GM18909 (cell line): ENCODE measurements around the gene PARVB.

Experiments used
- ATAC-seq: cut with Tn5 transposase; IDR thresholded peaks from one replicate; pipeline ENCODE4 v1.9.1; 2021; ENCODE audit warnings: mild to moderate bottlenecking; ENCODE audit not compliant: unreplicated experiment, poor library complexity

PARVB gene

DNA sequence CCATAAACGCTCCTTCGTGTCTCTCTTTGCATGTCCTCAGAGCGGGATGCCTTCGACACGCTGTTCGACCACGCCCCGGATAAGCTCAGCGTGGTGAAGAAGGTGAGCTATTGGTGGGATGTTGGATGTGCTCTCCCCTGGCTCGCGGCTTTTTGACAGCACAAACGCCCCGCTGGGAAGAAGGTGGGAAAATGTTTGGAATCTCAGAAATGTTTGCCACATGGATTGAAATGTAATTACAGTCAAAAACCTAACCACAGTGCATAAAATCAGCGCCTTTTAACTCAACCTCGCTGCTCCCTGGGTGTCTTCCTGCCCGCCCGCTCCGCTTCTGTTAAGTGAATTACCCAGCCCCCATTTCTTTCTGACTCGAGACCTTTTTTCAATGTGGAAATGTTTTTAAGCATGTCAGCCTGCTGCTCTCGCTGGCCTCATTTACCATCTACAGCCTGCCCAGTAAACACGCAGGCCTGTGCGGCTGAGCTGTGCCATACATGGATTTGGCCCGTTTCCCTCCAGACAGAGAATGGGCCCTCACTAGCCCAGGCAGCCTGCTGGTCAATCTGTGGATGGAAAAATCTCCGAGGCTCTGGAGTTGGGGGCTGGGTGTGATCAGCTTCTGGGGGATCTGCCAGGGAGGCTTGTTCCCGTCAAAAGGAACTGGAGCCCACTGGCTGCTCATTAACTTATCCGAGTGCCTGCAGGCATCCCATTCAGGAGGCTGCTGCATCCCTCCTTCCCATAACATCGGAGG, 123.9 kb downstream of the PARVB start:
- no peak for ATAC-seq

DNA sequence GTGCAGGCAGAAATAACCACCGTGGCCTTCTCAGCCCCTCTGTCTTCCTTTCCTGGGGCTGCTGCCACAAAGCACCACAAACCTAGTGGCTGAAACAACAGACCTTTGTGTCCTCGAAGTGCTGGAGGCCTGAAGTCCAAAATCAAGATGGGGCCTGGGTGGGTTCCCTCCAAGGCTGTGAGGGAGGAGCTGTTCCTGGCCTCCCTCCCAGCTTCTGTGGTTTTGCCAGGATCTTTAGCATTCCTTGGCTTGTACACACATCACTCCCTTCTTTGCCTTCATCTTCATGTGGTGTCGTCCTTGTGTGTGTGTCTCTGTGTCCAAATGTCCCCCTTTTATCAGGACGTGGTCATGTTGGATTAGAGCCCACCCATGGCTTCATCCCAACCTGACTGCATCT, 127.6 kb downstream of the PARVB start:
- ATAC-seq, result no peak

DNA sequence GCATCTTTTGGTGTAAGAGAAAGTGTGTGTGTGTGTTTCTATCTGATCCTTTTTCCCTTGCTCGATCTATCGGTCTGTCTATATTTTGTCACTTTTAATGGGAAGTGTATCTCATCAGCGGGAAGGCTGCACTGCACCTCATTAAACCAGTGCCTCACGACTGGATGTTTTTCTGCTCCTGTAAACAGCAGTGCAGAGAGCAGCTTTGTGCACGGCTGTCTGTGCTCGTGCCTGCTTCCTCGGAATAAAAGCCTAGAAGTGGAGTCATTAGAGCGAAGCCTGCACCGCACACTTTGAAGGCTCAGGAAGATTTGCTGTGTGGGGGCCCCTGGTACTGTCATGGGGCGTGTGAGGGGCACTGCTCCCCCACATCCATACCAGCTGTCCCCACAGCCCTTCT, 129.6 kb downstream of the PARVB start:
- ATAC-seq, result no peak

DNA sequence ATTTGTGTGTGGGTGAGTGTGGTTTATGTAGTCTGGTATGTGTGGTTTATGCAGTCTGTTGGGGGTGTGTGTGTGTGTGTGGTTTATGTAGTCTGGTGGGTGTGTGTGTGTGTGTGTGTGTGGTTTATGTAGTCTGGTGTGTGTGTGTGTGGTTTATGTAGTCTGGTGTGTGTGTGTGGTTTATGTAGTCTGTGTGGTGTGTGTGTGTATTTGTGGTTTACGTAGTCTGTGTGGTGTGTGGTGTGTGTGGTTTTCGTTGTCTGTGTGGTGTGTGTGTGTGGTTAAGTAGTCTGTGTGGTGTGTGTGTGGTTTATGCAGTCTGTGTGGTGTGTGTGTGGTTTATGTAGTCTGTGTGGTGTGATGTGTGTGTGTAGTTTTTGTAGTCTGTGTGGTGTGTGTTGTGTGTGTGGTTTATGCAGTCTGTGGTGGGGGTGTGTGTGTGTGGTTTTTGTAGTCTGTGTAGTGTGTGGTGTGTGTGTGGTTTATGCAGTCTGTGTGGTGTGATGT, 130.4 kb downstream of the PARVB start:
- no peak for ATAC-seq

DNA sequence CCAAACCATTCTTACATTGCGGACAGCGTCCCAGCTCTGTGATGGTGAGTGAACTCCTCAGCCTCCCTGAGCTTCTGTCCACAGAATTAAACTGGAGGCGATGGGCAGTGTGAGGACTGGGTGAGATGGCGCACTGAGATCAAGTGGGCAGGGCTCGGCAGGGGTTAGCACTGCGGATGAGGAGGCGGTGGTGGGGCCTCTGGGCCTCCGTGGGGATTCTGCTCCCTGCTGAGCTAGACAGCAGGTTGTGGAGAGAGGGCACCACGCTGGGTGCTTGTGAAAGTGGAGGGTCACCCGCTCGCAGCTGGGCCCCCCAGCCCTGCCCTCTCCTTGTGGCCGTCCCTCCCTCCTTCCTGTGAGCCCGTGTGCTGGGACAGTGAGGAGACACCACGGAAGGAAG, 131.0 kb downstream of the PARVB start:
- ATAC-seq, result no peak

DNA sequence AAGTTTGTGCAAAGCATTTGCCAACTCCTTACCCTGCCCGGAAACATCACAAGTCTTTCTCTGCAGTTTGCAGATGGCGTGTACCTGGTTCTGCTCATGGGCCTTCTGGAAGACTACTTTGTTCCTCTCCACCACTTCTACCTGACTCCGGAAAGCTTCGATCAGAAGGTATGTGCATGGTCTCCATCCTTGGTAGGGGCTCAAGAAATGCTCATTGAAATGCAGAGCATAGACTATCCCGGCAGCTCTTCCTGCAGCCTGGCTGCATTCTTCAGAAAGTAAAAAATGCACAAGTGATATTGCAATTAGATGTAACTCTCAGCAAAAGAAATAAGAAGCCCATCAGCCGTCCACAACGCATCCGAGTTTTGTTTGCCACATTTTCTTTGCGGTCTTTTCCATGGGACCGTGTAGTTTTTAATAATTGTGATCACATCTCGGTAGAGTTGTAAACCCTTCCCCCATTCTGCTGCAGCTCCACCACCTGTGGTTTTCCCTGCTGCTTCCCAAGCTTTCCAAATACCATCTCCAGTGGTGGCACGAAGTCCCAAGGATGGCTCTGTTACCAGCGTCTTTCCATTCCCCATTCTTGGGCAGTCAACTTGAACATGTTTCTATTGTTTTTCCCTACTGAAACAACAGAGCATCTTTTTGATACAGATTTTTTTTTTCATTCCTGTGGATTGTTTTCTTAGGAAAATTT, 134.0 kb downstream of the PARVB start:
- no peak for ATAC-seq

DNA sequence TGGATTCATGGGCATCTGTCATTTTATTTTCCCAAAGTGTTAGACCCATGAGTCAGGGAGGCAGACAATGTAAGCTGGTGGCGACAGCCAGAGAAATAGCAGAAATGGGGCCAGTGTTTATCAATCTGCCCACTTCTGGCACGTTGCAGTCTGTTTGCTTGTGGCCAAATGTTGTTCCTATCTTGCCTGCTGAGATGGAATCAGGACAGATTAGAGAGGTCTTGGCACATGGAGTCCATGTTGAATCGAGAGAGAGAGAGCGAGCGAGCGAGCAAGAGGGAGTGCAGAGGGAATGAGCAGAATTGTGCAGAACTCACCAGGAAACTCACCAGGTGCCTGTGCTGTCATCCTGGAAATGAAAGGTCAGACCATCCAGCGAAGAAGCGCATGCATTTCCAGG, 134.7 kb downstream of the PARVB start:
- no peak for ATAC-seq

DNA sequence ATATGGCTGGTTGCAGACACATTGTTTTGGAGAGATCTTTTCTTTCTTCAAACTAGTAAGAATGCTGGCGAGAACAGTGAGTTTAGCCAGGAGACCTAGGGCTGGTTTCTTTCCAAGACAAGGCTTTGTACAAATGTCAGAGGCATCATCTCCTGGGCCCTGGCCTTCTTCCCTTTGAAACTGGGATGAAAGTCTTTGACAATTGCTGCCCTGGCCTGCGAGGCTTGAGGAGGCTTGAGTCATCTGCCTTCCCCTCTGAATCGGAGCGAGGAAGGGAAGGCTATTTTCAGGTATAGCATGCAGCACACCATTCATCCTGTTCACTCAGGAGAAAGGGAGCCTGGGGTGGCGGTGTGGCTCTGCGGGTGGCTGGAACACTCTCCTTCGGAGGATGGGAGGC, 135.1 kb downstream of the PARVB start:
- ATAC-seq, result no peak

DNA sequence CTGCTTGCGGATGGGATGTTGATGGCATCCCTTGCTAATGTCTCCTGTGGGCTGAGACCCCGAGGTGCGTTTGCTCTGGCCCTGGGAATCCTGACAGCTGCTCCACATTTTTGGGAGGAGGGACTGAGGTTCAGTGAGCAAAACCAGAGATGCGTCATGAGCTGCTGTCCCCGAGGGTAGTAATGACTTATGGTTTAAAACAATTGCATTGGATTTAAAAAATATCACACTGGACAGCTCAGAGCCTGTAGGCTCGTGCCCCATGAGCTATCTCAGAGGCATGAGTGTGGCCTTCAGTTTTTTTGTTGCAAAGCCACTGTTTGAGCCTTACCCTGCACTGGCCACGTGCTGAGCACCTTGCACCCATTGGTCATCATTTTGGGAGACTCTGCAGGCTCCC, 135.7 kb downstream of the PARVB start:
- ATAC-seq, result no peak

DNA sequence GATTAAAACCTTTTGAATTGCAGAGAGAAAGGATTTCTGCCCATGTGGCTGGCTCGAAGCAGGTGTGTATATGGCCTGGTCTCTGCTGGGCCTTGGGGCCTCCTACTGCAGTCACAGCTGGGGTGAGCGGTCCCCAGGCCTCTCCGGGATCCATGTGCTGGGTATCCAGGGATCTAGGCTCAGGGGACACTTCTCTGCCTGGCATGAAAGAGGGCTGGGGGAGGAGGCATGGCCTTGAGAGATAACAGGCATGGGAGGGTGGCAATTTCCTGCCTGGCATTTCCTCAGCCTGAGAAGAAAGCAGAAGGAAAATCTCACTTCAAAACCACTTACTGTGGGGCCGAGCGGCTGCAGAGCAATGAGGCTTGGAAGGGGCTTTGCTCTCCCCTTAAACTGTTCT, 136.3 kb downstream of the PARVB start:
- no peak for ATAC-seq

DNA sequence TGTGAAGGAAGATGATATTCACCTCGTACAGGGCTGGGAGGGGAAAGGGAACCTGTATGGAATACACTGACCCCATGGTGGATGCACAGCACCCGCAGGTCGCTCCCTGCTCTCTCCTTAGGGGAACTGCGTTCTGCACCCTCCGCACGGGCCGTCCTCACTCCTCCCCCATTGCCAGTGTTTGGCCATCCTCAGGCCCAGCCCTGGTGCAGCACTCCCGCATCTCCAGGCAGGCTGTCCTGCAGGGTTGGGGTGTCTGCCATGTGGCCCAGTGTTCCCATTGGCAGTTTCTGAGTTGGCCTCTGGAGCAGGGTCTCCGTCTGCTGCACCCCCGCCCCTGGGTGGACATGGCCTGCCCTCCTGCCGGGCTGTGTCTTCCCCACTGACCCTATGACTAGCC, 137.6 kb downstream of the PARVB start:
- no peak for ATAC-seq

DNA sequence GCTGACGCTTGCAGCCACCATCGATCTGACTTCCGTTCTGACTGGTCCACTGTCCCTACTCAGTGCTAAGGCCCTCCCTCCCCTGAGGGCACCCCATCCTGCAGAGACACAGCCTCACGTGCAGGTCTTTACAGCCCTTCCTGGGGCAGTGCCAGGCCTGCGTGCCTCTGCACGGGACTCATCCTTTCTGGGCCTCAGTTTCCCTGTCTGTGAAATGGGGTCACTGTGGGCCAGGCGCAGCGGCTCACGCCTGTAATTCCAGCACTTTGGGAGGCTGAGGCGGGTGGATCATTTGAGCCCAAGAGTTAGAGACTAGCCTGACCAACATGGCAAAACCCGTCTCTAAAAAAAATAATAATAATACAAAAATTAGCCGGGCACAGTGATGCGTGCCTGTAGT, 138.9 kb downstream of the PARVB start:
- ATAC-seq, result no peak

DNA sequence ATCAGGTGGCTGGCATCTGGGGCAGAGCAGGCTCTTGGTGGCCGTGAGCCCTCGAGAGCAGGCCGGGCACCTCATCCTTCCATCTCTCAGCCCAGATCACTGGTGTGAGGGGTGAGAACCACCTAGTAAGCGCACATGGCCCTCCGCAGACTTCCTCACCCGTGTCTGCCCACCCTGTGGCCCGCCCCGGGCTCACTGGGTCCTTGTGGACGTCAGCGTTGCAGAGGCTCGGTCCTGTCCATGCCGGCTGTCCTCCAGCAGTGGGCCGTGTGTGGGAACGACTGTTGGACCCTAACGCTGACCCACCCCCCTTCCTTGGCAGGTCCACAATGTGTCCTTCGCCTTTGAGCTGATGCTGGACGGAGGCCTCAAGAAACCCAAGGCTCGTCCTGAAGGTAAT, 139.4 kb downstream of the PARVB start:
- no peak for ATAC-seq

DNA sequence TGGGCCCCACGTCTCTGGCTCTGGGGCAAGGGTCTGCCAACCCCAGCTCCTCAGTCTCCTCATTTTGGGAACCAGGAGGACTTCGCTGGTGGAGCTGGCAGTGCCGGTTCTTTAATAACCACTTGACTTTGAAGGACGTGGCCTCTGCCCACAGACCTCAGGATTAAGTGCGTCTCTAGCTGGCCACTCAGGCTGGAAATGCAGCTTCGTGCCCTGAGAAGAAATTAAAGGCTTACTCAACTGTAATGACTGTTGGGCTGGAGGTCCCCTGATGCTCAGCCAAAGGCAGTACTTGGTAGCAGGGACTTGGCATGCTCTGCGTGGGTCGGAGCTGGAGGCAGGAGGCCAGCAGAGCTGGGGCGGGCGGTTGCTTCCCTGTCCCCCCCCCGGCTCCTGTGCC, 139.9 kb downstream of the PARVB start:
- no peak for ATAC-seq

DNA sequence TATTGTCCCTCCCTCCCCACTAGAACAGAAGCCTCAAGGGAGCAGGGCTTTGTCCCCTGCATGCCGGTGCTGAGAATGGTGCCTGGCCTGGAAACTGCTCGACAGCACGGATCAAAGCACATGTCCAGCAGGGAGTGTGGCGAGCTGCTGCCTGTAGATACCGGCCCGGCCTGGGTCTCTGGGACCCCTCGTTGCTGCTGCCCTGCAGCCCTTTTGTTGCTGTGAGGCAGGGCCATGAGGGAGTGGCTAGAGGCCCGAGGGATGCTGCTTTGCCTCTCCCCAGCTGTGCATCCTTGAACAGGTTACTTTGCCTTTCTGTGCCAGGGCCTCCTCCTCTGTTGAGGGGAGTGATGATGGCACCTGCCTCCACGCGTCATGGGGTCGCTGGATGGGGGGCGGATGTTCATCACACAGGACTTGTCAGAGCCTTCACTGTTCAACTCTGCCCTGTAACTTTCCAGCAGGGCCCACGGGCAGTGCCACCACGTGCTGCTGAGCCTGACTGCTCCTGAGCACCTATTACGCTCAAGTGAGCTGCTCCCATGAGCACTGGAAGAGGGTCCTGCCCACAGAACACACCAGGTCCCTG, 141.3 kb downstream of the PARVB start:
- no peak for ATAC-seq

DNA sequence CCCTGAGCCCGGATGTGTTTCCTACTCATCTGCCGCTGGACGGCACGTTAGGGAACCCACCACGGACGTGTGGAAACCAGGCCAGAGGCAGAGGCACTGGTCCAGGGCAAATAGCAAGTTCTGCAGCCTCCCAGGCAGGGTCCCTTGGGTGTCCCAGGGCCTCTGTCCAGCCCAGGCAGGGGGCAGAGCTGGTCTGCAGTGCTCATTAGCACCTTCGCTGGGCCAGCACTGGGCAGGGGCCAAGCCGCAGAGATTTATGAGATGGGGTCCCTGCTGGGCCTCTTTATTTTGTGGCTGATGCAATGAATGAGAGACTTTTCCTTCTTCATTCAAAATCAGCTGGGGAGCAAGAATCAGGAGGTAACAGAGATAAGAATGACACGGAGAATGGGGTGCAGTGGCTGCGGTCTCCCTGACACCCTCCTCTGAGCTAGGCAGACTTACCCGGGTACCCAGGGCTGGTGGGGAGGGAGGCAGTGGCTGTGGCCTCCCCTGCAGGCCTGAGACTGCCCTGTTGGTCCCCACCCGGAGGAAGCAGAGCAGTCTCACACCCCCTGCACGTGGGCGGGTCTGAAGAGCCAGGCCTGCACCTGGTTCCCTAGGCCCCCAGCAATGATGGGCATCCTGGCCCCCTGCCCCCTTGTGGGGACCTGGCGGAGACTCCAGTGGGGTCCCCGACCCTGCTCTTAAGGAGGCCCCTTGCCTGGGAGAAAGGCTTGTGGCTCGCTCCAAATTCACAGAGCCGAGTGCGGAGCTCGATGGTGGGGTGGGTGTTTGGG, 142.6 kb downstream of the PARVB start:
- ATAC-seq, result no peak

DNA sequence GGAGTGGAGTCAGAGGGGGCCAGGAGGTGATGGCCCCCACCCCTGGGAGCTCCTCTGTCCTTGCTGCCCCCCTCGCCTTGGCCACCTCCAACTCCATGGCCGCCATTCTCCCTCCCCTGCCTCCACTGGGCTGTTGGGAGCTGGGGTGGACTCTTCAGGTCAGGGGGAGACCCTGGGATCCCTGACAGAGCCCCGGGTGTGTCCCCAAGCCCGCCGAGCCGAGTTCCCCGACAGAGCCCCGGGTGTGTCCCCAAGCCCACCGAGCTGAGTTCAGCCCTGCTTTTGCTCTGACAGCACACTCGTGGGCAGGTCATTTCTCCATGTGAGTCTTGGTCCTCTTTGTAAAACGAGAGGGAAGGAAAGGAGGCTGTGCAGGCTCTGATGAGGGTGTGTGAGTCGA, 143.4 kb downstream of the PARVB start:
- ATAC-seq, result no peak

DNA sequence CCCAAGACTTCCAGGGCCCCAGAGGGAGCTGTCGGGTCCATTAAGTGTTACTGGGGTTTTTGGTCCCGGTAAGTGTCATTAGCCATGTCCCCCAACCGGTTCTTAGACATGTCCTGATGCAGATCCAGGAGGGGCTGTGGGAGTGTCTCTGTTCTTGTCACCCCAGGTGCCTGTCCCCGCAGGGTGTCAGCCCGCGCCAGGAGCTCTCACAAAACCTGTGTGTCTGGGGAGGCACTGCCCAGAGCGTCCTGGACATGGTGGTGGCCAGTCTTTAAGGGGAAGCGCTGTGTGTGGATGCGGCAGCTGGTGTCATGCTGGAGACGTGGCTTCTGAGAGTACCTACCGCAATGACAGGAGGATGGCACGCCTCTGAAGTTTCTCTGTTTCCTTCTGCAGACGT, 144.1 kb downstream of the PARVB start:
- ATAC-seq, result no peak

DNA sequence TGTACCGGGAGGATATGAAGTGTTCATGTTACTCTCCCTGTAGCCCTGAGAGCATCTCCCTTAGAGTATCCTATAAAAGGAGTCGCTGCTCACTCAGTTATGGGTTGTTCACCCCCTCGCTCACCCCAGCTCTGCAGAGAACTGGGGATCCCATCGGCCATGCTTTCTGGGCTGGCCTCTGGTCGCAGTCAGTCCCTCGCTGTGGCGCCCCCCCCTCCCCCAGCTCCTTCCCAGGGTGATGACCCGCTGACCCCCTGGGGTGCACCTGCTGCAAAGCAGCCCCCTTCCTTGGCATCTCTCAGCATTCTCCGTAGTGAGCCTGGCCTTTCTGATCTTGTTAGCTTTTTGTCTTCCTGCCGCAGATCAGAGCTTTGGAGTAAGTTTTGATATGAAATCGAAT, 146.4 kb downstream of the PARVB start:
- no peak for ATAC-seq

DNA sequence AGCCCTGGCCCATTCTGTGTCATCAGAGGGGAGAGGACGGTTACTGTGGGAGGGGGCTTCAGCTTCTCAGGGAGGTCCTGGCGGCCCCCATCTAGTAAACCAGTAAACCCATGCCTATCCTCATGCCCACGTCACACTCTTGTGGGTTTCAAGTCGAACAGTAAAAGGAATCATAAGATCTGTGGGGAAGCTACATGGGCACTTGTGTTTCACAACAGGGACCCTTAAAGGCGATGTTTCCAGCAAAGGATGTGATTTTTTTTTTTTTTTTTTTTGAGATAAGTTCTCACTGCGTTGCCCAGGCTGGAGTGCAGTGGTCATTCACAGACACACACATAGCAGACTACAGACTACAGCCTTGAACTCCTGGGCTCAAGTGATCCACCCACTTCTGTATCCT, 147.5 kb downstream of the PARVB start:
- no peak for ATAC-seq
